DMS153 treated with DMSO at 0.1 percent for 48 hours (cell line): Measurements from ENCODE around the gene PRRT2.
"Not testable (repeated sequence)": the region's sequence is repeated elsewhere in the genome, so short reads cannot be mapped to it uniquely, and the experiment has no call there.

Experiments
- DNase-seq: peaks from one replicate; lab custom pipeline; 2025; ENCODE audit not compliant: unreplicated experiment; lab: John Stamatoyannopoulos, UW

Gene PRRT2

GRCh38 chr16:29811896-29812665 is at the start of gene PRRT2:
Gene PRRT2, plus strand, starts transcription at chr16:29812193. Its CDS starts 862 bp downstream, at chr16:29813055.
- no peak for DNase-seq

DNA sequence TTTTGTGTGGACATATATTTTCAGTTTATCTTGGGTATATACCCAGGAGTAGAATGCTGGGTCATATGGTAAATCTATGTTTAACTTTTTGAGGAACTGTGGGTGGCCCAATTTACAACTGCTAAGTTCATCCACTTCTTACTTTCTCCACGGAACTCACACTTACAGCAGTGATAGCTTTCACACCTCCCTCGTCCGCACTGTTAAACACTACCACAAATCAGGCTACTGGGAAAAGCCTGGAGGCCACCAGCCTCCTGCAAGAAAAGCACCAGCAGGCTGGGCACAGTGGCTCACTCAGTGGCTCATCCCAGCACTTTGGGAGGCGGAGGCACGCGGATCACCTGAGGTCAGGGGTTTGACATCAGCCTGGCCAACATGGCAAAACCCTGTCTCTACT is 48.7 kb upstream of the PRRT2 start:
- no peak for DNase-seq

- peak; percentile 96 for DNase-seq
Measured at GRCh38 chr16:29765167-29766032, 46.6 kb upstream of the PRRT2 start.

DNA sequence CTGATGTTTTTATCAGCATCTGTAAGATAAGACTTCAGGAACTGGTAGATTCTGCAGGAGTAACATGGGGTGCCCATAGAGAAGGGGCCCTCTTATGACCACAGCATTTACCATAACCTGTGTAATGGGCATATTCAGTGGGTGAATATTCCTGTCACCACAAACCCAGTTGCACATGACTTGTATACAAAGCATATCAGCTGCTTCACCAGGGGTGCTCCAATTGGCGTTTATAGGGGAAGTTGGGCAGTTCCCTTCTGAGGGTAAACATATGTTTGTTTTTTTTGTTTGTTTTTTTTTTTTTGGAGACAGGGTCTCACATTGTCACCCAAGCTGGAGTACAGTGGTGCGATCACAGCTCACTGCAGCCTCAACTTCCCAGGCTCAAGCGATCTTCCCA is 45.4 kb upstream of the PRRT2 start:
- no peak for DNase-seq

DNA sequence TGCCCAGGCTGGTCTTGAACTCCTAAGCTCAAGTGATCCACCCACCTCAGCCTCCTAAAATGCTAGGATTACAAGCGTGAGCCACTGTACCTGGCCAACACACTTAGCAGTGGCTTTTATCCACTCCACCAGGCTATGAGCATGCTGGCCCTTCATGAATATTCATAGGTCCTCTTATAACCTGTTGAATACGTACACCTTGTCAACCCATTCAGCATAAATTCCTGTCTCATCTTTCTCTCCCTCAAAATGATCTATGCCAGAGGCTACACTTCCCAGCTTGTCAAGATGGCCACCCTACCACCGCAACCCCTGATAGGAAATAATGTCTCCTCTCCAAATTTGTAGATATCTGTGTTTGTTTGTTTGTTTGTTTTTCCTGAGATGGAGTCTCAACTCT is 44.9 kb upstream of the PRRT2 start:
- DNase-seq: no peak

DNA sequence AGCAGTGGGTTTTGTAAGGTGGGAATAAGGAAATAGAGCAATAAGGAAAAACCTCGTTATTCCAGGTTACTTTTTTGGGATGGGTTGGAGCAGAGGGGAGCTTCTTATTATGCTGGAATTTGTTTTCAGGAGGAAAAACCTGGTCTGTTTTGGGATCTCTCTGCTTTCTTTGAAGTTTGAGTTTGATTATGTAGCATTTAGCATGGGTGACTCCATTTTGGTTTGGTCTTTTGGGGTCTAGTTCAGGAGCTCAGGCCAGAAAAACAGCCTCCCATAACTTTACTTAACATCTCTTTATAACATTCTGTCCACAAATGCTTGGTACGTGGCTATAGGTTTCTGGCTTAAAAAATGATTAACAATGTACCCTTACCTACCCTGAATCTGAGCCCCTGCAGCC is 42.5 kb upstream of the PRRT2 start:
- DNase-seq: no peak

DNA sequence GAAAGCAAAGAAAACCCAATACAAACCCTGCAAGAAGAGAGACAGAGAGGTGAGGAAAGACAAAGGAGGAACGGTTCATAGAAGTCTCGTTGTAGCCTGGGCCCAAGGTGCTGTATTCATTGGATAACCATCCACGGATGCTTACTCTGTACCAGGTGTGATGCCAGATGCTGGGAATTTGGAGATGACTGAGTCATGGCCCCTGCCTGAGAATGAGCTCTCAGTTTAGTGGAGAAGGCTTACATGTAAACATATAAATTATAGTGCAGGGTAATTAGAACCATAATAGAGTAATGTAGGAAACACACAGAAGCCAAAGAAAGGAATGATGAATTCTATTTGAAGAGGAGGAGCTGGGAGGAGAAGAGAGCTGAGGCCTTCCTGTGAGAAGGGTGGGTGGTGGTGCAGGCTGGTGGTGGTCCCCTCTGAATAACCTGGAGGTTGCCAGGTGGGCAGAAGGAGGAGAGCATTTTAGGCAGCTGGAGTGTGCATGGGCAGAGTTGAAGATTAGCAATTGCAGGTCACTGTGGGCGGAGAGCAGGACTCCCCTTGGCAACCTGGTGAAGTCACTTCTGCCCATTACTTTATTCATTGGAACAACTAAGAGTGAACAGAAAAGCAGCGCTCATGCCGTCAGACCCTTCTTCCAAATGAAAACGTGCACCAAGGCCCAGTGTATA is 41.6 kb upstream of the PRRT2 start:
- no peak for DNase-seq

DNA sequence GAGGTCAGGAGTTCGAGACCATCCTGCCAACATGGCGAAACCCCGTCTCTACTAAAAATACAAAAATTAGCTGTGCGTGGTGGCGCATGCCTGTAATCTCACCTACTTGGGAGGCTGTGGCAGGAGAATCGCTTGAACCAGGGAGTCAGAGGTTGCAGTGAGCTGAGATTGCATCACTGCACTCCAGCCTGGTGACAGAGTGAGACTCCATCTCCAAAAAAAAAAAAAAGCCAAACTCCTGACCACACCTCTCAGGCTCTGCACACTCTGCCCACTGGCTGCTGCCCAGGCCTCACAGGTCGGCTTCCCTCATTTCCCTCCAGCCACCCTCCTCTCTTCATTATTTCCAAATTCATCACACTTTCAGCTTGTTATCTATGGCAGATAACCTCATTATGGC is 39.7 kb upstream of the PRRT2 start:
- not testable (repeated sequence) for DNase-seq

- DNase-seq: no peak
Measured at GRCh38 chr16:29774730-29775129, 37.3 kb upstream of the PRRT2 start.

GRCh38 chr16:29775742-29776408 is 36.1 kb upstream of the PRRT2 start:
- DNase-seq: no peak

DNA sequence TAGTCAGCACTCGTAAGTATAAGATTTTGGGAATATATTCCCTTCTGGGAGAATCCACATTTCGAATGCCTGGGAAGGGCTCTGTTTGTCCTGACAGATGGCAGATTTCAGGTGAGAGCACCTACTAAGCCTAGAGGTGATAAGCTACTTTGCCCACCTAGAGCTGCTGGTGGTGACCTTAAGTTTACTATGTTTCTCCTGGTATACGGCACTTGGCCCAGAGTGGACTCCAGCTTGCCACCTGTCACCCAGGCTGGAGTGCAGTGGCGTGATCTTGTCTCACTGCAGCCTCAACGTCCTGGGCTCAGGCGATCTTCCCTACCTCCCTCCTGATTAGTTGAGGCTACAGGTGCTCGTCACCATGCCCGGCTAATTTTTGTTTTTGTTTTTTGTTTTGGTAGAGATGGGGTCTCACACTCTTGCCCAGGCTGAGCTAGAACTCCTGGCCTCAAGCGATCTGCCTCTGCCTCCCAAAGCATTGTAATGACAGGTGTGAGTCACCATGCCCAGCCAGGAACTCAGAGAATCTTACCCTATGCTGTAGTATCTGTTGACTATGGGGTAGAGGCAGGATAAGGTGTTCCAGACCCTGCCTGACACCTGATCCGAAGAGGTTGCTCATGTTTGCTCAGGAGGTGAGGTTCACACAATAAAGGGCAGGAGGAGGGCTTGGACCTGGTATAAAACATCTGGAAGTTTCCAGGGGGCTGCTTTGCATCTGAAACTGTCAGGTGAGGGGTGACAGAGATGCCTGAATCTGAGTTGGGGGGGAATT is 34.2 kb upstream of the PRRT2 start, which contains the start of gene ZG16:
ZG16 (plus strand) TSS at position 681 of the 775 bp plus-strand sequence. CDS start 1,011 bp downstream, outside the sequence.
- DNase-seq: no peak

GRCh38 chr16:29779474-29779873 is 32.5 kb upstream of the PRRT2 start:
- DNase-seq: no peak

DNA sequence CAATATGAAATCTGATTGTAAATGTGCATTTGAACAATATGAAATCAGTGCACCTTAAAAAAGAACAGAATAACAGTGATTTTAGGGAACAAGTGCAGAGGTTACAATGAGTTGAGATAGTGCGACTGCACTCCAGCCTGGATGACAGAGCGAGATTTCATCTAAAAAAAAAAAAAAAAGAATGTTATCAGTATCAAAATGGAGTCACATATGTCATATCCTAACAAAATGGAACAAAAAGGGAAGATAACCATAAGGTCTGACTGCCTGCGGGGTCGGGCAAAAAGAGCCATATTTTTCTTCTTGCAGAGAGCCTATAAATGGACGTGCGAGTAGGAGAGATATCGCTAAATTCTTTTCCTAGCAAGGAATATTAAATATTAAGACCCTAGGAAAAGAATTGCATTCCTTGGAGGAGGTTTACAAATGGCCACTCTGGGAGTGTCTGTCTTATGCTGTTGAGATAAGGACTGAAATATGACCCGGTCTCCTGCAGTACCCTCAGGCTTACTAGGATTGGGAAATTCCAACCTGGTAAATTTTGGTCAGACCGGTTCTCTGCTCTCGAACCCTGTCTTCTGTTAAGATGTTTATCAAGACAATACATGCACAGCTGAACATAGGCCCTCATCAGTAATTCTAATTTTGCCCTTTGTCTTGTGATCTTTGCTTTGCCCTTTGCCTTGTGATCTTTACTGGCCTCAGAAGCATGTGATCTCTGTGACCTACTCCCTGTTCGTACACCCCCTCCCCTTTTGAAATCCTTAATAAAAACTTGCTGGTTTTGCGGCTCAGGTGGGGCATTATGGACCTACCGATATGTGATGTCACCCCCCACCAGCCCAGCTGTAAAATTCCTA is 28.7 kb upstream of the PRRT2 start:
- DNase-seq: not testable (repeated sequence)

- no peak for DNase-seq
Measured at GRCh38 chr16:29784157-29784556, 27.8 kb upstream of the PRRT2 start.

DNA sequence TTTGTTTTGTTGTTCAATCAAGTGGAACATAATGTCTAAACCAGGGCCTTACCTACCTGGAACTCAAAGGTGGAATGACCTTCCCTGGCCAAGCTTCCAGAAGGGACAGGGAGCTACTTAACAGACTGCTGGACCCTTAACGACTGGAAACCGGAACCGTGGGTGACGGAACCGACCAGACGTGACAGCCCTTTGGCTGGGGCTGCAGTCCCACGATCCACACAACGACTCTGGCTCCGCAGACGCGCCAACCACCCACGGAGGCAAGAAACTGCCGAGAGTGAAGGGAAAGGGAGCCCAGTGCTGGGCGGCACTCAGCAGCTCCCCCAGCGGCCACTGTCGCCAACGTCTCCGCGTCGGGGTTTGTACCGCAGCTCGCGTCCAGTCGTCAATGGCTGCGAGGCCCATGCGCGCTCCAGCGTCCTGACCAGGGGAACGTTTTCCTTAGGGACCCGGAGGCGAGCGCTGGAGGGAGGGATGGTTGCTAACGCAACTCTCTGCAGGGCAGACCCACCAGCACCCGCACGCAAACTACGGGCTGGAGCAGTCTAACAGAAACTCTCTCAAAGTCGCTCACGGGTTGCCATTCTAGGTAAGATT is 27.0 kb upstream of the PRRT2 start:
- DNase-seq: no peak

DNA sequence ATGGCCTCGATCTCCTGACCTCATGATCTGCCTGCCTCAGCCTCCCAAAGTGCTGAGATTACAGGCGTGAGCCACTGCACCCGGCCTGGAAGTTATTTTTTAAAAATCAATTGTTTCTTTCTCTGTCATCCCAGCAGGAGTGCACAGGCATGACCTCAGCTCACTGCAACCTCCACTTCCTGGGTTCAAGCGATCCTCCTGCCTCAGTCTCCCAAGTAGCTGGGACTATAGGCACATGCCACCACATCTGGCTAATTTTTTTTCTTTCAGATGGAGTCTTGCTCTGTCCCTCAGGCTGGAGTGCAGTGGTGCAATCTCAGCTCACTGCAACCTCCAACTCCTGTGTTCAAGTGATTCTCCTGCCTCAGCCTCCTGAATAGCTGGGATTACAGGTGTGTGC is 24.8 kb upstream of the PRRT2 start:
- not testable (repeated sequence) for DNase-seq

GRCh38 chr16:29789775-29790182 is 22.2 kb upstream of the PRRT2 start:
- no peak for DNase-seq

DNA sequence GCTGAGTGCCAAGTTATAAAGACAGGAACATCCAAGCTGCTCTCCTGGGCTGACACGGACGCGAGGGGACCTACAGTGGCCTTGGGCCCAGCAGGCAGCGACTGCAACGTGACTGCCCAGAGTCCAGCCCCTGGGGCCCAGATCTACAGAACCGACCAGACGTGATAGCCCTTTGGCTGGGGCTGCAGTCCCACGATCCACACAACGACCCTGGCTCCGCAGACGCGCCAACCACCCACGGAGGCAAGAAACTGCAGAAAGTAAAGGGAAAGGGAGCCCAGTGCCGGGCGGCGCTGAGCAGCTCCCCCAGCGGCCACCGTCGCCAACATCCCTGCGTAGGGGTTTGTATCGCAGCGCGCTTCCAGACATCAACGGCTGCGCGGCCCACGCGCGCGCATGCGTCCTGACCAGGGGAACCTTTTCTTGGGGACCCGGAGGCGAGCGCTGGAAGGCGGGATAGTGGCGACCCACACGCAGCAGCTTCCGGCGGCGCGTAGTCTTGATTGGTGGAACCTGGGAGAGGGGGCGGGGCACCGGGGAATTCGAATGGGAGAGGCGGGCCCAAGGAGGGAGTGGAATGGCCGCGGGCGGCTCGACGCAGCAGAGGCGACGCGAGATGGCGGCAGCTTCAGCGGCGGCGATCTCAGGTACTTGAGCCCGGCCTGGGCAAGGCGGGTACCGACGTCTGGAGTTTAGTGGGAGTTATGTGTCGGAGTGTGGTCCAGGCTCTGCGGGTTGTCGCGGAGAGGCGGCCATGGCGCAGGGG is 21.6 kb upstream of the PRRT2 start, which contains the start of gene KIF22:
KIF22 (plus strand) TSS at position 569 of the 766 bp plus-strand sequence; CDS start at position 578, 9 bp downstream.
- DNase-seq: peak; percentile 97
